Glutamatergic neuron (in vitro differentiated cells): ENCODE results near the gene GABARAPL2. TPM values are rescaled to one million over a fixed set of nuclear protein-coding genes. Genes with fewer than 3 reads are reported as not detected.

Experiments used
- DNase-seq: peaks from one replicate; pipeline ENCODE4 v3.0.0; 2022
- H3K27ac Mint-ChIP-seq: one replicate; pipeline ENCODE4 v1.8.0; 2020; ENCODE audit warnings: mild to moderate bottlenecking, mixed read lengths, inconsistent platforms; ENCODE audit not compliant: unreplicated experiment
- H3K27me3 Mint-ChIP-seq: one replicate; pipeline ENCODE4 v1.8.0; 2020; ENCODE audit warnings: mild to moderate bottlenecking, moderate library complexity, mixed read lengths, inconsistent platforms; ENCODE audit not compliant: unreplicated experiment
- H3K36me3 Mint-ChIP-seq: one replicate; pipeline ENCODE4 v1.8.0; 2020; ENCODE audit warnings: mild to moderate bottlenecking, mixed read lengths, inconsistent platforms; ENCODE audit not compliant: unreplicated experiment
- H3K4me1 Mint-ChIP-seq: one replicate; pipeline ENCODE4 v1.8.0; 2020; ENCODE audit warnings: mild to moderate bottlenecking, low read depth, mixed read lengths, inconsistent platforms; ENCODE audit not compliant: unreplicated experiment
- H3K4me3 Mint-ChIP-seq: one replicate; pipeline ENCODE4 v1.8.0; 2020; ENCODE audit warnings: mild to moderate bottlenecking, mixed read lengths, inconsistent platforms; ENCODE audit not compliant: unreplicated experiment
- H3K9me3 Mint-ChIP-seq: one replicate; pipeline ENCODE4 v1.8.0; 2020; ENCODE audit warnings: mild to moderate bottlenecking, moderate library complexity, mixed read lengths, inconsistent platforms; ENCODE audit not compliant: unreplicated experiment
- total RNA-seq: library from RNA; stranded (reverse); fragmentation: NEBNext Ultra II Directional; extraction: Animal tissue kit (Norgen Biotek cat#: 25700); gene quantifications from one replicate; pipeline ENCODE4 v1.2.1, GENCODE V29; 2021; ENCODE audit not compliant: unreplicated experiment
- TF ChIP-seq, protein P1 (sequence below): fragments of 200-600 bp; sonication (generic); IDR thresholded peaks from one replicate; pipeline ENCODE4 v1.5.0; 2021; ENCODE audit not compliant: partially characterized antibody, unreplicated experiment

Gene GABARAPL2
- total RNA-seq, 1 donor from 2014 or later, result 208 TPM

GRCh38 chr16:75570396-75571065 is 4.4 kb downstream of the GABARAPL2 start:
- Mint-ChIP-seq H3K4me1 (peaks cover 5% of the 10 kb centered on the region), H3K27me3 (no peaks in the 10 kb centered on the region), H3K36me3 (peaks cover 3% of the 10 kb centered on the region), H3K4me3 (no peak overlapping the region), H3K9me3 (peaks cover 10% of the 10 kb centered on the region), H3K27ac (no peak overlapping the region)
- DNase-seq, result no peak
- TF ChIP-seq, protein P1, sequence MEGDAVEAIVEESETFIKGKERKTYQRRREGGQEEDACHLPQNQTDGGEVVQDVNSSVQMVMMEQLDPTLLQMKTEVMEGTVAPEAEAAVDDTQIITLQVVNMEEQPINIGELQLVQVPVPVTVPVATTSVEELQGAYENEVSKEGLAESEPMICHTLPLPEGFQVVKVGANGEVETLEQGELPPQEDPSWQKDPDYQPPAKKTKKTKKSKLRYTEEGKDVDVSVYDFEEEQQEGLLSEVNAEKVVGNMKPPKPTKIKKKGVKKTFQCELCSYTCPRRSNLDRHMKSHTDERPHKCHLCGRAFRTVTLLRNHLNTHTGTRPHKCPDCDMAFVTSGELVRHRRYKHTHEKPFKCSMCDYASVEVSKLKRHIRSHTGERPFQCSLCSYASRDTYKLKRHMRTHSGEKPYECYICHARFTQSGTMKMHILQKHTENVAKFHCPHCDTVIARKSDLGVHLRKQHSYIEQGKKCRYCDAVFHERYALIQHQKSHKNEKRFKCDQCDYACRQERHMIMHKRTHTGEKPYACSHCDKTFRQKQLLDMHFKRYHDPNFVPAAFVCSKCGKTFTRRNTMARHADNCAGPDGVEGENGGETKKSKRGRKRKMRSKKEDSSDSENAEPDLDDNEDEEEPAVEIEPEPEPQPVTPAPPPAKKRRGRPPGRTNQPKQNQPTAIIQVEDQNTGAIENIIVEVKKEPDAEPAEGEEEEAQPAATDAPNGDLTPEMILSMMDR, result no peak

GRCh38 chr16:75572864-75573542 is 6.8 kb downstream of the GABARAPL2 start:
- H3K36me3 Mint-ChIP-seq, result peaks cover 3% of the 10 kb centered on the region

GRCh38 chr16:75573955-75574354 is 7.8 kb downstream of the GABARAPL2 start:
- H3K27ac Mint-ChIP-seq, result no peak overlapping the region

More at GRCh38 chr16:75572864-75573542, 6.8 kb downstream of the GABARAPL2 start:
- H3K4me3 Mint-ChIP-seq, result no peak overlapping the region
- TF ChIP-seq, protein P1, result no peak
- no peak for DNase-seq
- peaks cover 2% of the 10 kb centered on the region for H3K9me3 Mint-ChIP-seq
- no peaks in the 10 kb centered on the region for H3K27me3 Mint-ChIP-seq
- H3K4me1 Mint-ChIP-seq, result no peaks in the 10 kb centered on the region
- H3K27ac Mint-ChIP-seq, result no peak overlapping the region

DNA sequence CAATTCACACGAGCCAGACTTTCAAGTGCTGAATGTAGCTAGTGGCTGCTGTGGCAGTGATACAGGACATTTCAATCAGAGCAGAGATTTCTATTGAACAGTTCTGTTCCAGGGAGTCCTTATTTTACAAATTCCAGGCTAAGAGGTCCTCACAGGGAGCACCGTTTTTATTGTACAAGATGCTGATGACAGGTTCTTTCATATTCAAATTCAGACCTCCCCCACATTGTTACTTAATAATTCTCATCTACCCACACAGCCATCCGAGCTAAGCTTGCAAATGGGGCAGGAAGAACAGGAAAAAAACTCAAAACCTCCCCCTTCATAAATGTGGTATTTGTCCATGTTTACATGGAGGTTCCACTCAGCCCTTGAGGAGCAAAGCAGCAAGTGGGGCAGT is 9.8 kb downstream of the GABARAPL2 start:
- H3K27ac Mint-ChIP-seq, result no peak overlapping the region
- TF ChIP-seq, protein P1, result no peak
- H3K9me3 Mint-ChIP-seq, result peaks cover 7% of the 10 kb centered on the region
- H3K27me3 Mint-ChIP-seq, result no peaks in the 10 kb centered on the region
- no peaks in the 10 kb centered on the region for H3K4me1 Mint-ChIP-seq
- DNase-seq, result no peak
- H3K4me3 Mint-ChIP-seq, result no peak overlapping the region
- H3K36me3 Mint-ChIP-seq, result peaks cover 3% of the 10 kb centered on the region

More at GRCh38 chr16:75573955-75574354, 7.8 kb downstream of the GABARAPL2 start:
- H3K36me3 Mint-ChIP-seq, result peaks cover 3% of the 10 kb centered on the region
- H3K4me3 Mint-ChIP-seq, result no peak overlapping the region
- H3K9me3 Mint-ChIP-seq, result peaks cover 2% of the 10 kb centered on the region
- H3K27me3 Mint-ChIP-seq, result no peaks in the 10 kb centered on the region
- DNase-seq, result no peak
- TF ChIP-seq, protein P1, result no peak
- H3K4me1 Mint-ChIP-seq, result no peaks in the 10 kb centered on the region

DNA sequence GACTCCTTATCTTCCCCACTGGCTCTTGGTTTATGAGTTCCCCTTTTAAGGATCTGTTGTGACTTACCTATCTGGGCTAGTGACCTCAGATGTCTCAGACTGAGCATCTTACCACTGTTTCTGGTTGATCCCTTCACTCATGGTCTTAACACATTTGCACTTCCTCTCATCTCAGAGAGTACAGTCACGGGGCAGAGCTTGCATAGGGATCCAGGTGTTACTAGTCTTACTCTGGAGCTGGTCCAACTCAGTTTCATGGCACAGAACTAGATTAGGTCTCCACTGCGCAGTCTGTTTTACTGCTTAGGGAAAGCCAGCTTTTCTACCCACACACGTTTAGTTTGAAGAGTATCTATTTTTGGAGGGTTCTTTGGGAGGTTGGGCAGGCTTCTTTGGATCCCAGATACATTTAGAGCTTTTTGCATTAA is 10.2 kb downstream of the GABARAPL2 start:
- H3K36me3 Mint-ChIP-seq, result peaks cover 3% of the 10 kb centered on the region
- no peak for DNase-seq
- TF ChIP-seq, protein P1, result no peak
- H3K4me1 Mint-ChIP-seq, result no peaks in the 10 kb centered on the region
- H3K27ac Mint-ChIP-seq, result no peak overlapping the region
- no peaks in the 10 kb centered on the region for H3K27me3 Mint-ChIP-seq
- peaks cover 7% of the 10 kb centered on the region for H3K9me3 Mint-ChIP-seq
- H3K4me3 Mint-ChIP-seq, result no peak overlapping the region
